KMS-11 (cell line): ENCODE measurements around the gene TENT4B.

Source experiments
- H2AFZ ChIP-seq: fragments of 200-600 bp; sonication (generic); 2 replicates; pipeline ENCODE4 v1.6.1; 2016; ENCODE audit warnings: antibody characterized with exemption, mixed run types, low read depth
- H3K27ac ChIP-seq: fragments of 200-600 bp; sonication (generic); 2 replicates; pipeline ENCODE4 v1.6.1; 2016; ENCODE audit warnings: mild to moderate bottlenecking, mixed run types
- H3K27me3 ChIP-seq: fragments of 200-600 bp; sonication (generic); 2 replicates; pipeline ENCODE4 v1.6.1; 2017; ENCODE audit warnings: mild to moderate bottlenecking, low read depth, mixed run types, moderate library complexity; ENCODE audit not compliant: insufficient read depth
- H3K36me3 ChIP-seq: fragments of 200-600 bp; sonication (generic); 2 replicates; pipeline ENCODE4 v1.6.1; 2017; ENCODE audit warnings: mild to moderate bottlenecking, mixed run types; ENCODE audit not compliant: insufficient read depth
- H3K4me1 ChIP-seq: fragments of 200-600 bp; sonication (generic); 2 replicates; pipeline ENCODE4 v1.6.1; 2016; ENCODE audit warnings: mild to moderate bottlenecking, low read depth, mixed run types; ENCODE audit not compliant: poor library complexity, severe bottlenecking
- H3K4me2 ChIP-seq: fragments of 200-600 bp; sonication (generic); 2 replicates; pipeline ENCODE4 v1.7.0; 2016; ENCODE audit warnings: mild to moderate bottlenecking, mixed run types
- H3K4me3 ChIP-seq: fragments of 200-600 bp; sonication (generic); IDR thresholded peaks from 2 replicates; pipeline ENCODE4 v1.6.1; 2017; ENCODE audit warnings: low read depth, low read length, mixed read lengths; ENCODE audit not compliant: insufficient read depth
- H3K79me2 ChIP-seq: fragments of 200-600 bp; sonication (generic); 2 replicates; pipeline ENCODE4 v1.6.1; 2016; ENCODE audit warnings: low read depth, mixed run types; ENCODE audit not compliant: insufficient read depth
- H3K9ac ChIP-seq: fragments of 200-600 bp; sonication (generic); 2 replicates; pipeline ENCODE4 v1.6.1; 2016; ENCODE audit warnings: mild to moderate bottlenecking, mixed run types
- H4K20me1 ChIP-seq: fragments of 200-600 bp; sonication (generic); 2 replicates; pipeline ENCODE4 v1.6.1; 2016; ENCODE audit warnings: mild to moderate bottlenecking, mixed run types; ENCODE audit not compliant: insufficient read depth
- TF ChIP-seq, protein P1 (sequence below): fragments of 200-600 bp; sonication (generic); conservative IDR thresholded peaks from 2 replicates; pipeline ENCODE4 v1.6.1; 2017; ENCODE audit warnings: low read depth, mild to moderate bottlenecking, antibody characterized with exemption, low read length, moderate library complexity, mixed read lengths

Gene TENT4B

DNA sequence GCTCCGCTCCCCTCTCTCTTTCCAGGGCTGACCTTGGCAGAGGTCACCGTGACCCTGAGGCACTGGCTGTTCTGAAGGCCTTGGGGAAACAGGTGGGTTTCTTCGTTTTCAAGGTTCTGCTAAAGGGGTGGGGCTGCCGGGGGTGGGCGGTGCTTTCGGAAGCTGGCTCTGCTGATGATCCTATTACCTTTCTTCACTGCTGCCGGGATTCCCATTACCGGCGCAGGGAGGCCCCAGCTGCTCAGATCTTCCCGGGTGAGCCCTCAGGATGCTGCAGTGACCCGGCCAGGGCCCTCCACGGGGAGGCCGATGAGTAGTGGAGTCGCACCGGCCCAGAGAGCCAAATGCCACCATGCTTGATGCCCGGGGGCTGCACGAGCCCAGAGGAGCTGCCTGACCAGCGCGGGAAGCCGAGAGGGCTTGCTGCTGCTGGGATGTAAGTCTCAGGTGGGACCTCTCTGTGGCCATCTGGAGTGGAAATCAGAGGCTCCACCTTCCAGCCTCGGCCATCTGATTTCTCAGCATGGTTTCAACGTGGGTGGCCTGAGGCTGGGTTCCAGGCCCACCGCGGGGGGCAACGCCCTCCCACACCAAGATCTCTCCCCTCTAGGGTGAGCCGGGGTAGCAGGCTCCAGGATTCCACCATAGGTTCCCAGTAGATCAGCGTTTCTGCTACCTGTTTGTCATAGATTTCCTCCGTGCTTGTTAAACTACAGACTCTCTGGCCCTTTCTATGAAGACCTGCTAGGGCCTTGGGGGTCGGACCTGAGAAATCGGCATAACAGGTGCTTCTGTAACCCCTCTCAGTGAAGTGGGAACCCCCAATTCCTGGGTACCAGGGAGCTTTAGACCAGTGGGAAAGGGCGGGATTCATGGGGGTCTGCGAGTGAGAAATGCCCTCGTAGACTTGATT lies 91.7 kb downstream of the TENT4B start:
- Histone ChIP-seq H3K79me2 (no peaks in the 10 kb centered on the region), H3K9ac (peak overlapping the region; percentile 67; the same call in 1 of the 2 replicates), H3K4me1 (peaks cover 8% of the 10 kb centered on the region), H4K20me1 (no peaks in the 10 kb centered on the region), H3K4me2 (peak overlapping the region; percentile 79), H2AFZ (peak overlapping the region; percentile 98), H3K27ac (no peak overlapping the region), H3K4me3 (no peak overlapping the region), H3K27me3 (no peaks in the 10 kb centered on the region), H3K36me3 (no peaks in the 10 kb centered on the region)
- TF ChIP-seq, protein P1, sequence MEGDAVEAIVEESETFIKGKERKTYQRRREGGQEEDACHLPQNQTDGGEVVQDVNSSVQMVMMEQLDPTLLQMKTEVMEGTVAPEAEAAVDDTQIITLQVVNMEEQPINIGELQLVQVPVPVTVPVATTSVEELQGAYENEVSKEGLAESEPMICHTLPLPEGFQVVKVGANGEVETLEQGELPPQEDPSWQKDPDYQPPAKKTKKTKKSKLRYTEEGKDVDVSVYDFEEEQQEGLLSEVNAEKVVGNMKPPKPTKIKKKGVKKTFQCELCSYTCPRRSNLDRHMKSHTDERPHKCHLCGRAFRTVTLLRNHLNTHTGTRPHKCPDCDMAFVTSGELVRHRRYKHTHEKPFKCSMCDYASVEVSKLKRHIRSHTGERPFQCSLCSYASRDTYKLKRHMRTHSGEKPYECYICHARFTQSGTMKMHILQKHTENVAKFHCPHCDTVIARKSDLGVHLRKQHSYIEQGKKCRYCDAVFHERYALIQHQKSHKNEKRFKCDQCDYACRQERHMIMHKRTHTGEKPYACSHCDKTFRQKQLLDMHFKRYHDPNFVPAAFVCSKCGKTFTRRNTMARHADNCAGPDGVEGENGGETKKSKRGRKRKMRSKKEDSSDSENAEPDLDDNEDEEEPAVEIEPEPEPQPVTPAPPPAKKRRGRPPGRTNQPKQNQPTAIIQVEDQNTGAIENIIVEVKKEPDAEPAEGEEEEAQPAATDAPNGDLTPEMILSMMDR: no peak

DNA sequence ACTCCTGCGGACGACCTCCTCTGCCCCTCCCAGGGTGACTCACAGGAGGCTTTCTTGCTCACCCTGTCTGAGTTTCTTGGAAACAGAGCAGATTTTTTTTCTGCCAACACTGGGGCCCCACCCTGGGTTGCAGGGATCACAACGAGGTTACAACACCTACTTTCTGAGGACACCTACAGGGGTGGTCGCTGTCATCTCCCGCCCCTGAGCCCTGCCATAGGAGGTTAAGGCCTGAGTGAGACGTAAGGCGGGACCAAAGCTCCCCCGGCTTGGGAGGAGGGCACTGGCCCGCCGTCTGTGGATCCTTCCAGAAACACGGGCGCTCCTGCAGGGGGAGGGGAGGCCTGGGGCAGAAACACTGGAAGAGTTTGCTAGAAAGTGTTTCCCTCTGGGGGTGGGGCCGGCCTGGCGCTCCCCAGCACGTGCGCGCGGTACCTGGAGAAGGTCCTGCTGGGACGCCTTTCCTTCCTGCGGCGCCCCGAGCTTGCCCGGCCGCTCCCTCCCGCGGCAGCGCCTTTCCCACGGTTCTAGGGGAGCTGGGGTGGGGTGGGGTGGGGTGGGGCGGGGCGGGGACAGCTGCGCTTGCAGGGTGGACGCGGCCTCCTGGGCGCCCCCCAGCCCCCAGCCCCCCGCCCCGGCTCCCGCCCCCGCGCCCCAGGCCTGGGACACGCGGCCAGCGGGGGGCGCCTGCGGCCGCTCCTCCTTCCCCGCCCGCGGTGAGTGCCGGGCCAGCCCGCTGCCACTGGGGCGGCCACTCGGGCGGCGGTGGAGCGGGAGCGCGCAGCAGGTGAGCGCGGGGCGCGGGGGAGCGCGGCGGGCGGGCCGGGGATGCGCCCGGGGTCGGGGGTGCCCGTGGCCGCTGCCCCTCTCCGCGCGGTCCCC lies 92.6 kb downstream of the TENT4B start:
- no peaks in the 10 kb centered on the region for H3K36me3 ChIP-seq
- H2AFZ ChIP-seq: peak overlapping the region; percentile 98
- no peak overlapping the region for H3K27ac ChIP-seq
- no peaks in the 10 kb centered on the region for H3K27me3 ChIP-seq
- H3K4me1 ChIP-seq: peaks cover 8% of the 10 kb centered on the region
- TF ChIP-seq, protein P1: no peak
- H3K79me2 ChIP-seq: no peaks in the 10 kb centered on the region
- H3K4me3 ChIP-seq: no peak overlapping the region
- H4K20me1 ChIP-seq: no peaks in the 10 kb centered on the region
- peak overlapping the region; percentile 67; the same call in 1 of the 2 replicates for H3K9ac ChIP-seq
- peak overlapping the region; percentile 79 for H3K4me2 ChIP-seq

DNA sequence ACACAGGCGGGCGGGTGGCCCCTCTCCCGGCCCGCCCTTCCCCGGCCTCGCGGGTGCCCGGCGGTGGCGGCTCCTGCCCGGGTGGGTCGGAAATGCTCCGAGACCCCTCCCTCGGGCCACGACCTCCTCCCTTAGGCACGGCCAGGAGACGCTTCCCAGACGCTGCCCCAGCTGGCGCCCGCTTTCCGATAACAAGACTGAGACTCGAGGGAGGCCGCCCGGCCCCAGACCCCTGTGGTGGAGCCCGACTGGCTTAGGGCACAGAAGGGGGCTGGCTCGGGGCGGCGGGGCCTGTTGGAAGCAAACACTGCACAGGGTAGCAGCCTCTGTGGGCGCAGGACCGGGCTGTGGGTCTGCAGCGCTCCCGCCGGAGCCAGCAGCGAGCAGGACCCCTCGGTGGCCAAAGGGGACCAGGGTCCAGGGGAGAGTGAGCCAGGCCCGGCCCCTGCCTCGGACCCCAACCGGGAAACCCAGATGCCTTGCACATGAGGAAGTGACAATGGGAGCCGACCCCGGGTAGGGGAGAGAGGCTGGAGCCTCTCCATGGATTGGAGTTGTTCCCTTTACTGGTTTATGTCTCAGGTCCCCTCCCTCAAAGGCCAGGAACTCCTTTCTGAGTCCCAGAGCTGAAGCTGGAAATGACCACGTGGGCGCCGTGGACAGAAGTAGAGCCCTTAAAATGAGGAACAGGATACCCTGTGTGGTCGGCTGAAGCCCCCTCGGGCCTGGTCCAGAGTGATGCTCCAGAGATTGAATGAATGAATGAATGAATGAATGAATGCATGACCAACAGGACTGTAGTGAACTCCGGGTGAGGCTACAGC lies 93.4 kb downstream of the TENT4B start:
- no peaks in the 10 kb centered on the region for H3K79me2 ChIP-seq
- TF ChIP-seq, protein P1: no peak
- peak overlapping the region; percentile 38; the same call in 1 of the 2 replicates for H3K9ac ChIP-seq
- H2AFZ ChIP-seq: peak overlapping the region; percentile 87
- H3K36me3 ChIP-seq: no peaks in the 10 kb centered on the region
- H3K4me3 ChIP-seq: no peak overlapping the region
- H3K27ac ChIP-seq: no peak overlapping the region
- peaks cover 8% of the 10 kb centered on the region for H3K4me1 ChIP-seq
- peak overlapping the region; percentile 50 for H3K4me2 ChIP-seq
- no peaks in the 10 kb centered on the region for H4K20me1 ChIP-seq
- no peaks in the 10 kb centered on the region for H3K27me3 ChIP-seq
